Eye (tissue), 1 donor: ENCODE data around the gene GPRC5A.

Experiments used
- DNase-seq: peaks from one replicate; pipeline ENCODE4 v3.0.0-alpha.2; 2015

GPRC5A gene

GRCh38 chr12:12943586-12944260 lies 52.4 kb downstream of the GPRC5A start:
- DNase-seq: no peak

GRCh38 chr12:12945591-12945990 lies 54.2 kb downstream of the GPRC5A start:
- no peak for DNase-seq

DNA sequence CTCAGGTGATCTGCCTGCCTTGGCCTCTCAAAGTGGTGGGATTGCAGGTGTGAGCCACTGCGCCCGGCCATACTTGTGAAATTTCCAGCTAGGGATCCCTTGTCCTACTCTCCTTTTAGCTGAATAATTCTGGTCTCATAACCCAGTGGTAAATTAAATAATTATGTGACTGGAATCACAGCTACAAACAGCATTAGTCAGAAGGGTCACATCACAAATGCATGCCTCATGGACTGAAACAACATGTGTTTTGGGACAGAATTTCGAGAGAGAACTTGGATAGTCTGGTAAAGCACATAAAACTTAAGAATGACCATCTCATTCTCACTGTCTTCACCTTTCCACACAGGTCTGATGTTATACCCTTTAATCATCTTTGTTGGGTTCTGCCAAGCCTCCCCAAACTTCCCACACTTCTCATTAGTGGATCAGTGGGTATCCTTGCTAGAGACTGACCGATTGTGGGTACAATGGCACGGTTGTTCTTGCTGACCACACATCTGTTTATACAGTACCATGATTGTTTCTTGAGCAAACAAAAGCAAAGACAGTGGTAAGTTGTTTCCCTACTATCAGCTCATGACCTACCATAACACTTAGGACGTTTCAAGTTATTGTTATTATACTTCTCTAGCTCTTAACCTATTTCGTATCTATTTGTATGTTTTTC lies 55.5 kb downstream of the GPRC5A start:
- no peak for DNase-seq

DNA sequence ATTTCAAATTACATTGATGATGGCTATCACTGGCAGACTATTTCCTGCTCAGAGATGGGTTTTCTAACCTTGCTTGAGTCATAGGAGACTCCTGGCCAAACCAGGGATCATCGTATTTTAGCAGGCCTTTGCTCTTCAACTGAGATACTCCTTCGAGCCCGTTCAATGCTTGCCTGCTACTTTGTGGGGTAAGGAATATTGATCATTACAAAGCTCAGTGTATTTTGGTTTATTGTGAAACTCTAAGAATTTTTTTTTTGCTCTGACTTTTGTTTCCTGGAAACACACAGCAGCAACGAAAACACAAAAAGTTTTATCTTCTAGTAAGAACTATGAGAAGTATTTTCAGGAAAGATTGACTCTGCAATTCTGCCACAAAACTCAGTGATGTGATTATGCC lies 56.5 kb downstream of the GPRC5A start:
- no peak for DNase-seq

- DNase-seq: no peak
These were observed 60.1 kb downstream of the GPRC5A start for GRCh38 chr12:12951504-12951903.

DNA sequence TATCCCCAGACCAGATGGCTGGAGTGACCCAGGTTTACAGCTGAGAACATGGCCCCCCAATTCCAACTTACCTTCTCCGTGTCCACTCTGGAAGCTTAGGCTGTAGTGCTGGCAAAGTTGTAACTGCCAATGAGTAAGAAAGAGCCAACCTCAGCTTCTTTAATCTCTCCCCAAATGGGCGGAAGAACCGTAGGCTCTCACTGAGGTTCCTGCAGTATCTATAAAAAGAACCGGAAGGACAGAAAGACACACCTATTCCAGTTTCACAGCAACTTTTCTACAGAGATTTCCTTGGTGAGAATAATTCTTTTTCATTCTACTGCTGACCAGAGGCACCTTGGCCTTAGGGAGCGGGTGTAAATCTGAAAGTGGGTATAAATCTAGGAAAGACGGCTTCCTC lies 60.7 kb downstream of the GPRC5A start, which contains the start of gene GPRC5D:
TSS of gene GPRC5D (minus strand) at position 135 of the 400 bp plus-strand sequence. CDS start 1,786 bp downstream, outside the sequence.
- DNase-seq: no peak

DNA sequence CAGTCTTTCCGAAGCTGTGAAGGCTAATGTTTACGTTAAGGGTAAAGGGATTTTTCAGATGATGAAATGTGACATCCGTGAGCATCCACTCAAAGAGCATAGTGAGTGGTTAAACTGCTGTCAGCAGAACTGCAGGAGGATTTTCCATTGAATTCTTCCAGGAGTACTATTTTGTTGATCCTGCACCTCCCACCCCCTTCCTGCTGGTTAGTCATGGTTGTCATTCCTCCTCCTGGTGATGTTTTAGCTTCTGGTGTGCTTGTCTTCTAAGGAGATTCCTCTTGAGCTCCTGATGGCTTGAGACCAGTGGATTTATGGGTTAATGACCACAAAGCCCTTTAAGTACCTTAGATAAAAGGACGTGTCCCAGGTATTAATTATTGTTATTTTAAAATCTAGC lies 63.0 kb downstream of the GPRC5A start:
- no peak for DNase-seq

DNA sequence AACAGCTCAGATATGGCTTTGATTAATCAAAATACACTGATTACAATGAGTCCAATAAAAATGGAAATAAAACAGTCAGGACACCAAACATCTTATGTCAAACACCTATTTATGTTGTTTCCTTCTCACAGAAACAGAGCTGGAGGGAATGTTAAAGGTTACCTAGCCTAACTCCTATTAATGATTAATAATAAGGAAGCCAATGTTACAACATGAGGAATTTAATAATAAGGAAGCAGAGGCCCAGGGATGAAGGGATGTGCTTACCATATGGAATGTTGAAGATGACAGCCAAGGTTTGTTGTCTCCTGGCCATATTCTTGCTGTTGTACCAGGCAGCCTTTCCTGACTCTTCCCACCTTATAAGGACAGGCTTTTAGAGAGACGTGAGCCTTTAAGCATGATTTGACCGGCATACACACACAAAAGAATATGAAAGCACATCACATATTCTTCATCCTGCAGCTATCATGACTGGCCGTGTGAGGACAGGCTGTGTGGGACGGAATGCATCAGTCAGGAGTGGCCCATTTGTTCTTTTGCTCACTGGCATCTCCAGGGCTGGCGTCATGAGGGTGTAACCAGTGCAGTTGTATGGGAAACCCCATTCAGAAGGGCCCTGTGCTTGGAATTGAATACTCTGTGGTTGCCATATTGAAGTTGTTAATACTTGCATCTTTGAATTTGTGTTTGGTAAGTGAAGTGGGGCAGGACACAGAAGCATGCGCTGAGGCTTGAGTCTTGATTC lies 63.7 kb downstream of the GPRC5A start:
- no peak for DNase-seq

GRCh38 chr12:12958886-12959285 lies 67.5 kb downstream of the GPRC5A start:
- no peak for DNase-seq

DNA sequence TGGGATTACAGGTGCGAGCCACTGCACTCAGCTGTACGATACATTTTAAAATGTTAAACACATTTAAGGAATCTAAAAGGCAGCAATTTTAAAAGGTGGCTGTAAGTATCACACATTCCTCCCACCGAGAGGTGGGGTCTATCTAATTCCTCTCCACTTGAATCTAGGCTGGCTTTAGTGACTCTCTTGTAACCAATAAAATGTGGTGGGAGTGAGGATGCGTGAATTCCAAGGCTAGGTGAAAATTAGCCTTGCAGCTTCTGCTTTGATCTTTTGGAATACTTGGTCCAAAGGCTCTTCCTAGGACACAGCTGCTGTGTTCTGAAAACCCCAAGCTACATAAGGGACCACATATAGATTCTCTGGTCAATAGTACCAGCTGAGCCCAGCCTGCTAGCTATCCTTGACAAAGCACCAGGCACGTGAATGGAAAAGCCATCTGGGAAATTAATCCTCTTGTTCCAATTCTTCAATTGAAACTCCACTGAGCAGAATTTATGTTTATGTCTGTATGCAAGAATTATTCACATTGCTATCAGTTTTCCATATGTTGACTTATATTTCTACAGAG lies 69.4 kb downstream of the GPRC5A start:
- peak; percentile 64 for DNase-seq

GRCh38 chr12:12964255-12964654 lies 72.9 kb downstream of the GPRC5A start:
- no peak for DNase-seq

DNA sequence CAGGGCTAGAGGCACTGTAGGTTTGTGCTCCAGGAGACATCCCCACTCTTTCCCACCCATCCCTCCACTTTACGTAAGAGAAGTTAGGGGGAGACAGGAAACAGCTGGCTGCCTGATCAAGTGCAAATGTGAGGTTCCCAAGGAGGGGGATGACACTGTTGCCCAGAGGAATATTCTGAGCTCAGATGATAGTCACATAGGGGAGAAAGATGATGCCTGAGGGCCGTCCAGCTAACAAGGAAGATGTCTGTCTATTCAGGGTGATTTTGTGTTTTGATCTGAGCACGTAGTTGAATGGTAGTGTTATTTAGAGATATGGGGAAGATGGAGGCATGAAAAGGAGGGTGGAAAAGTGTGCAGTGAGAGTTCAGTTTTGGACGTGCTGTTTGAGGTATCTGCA lies 74.5 kb downstream of the GPRC5A start:
- no peak for DNase-seq
